Nephron (organoid): ENCODE results near the gene HOXC6.
A peak's percentile ranks its signal among the peaks of the same experiment; 100 is the strongest.

Experiments
- H3K27ac Mint-ChIP-seq, 3 experiments: 2 replicates each; pipeline ENCODE4 v1.8.0; 2020; ENCODE audit warnings: mixed read lengths in 3 of 3, mild to moderate bottlenecking in 2 of 3, moderate library complexity in 1 of 3
- H3K27me3 Mint-ChIP-seq: 2 replicates; pipeline ENCODE4 v1.8.0; 2021; ENCODE audit warnings: low read depth, mild to moderate bottlenecking, moderate library complexity, mixed read lengths
- H3K36me3 Mint-ChIP-seq: 2 replicates; pipeline ENCODE4 v1.8.0; 2020; ENCODE audit warnings: low read depth, mixed read lengths
- H3K4me1 Mint-ChIP-seq: 2 replicates; pipeline ENCODE4 v1.8.0; 2020; ENCODE audit warnings: mixed read lengths
- H3K4me3 Mint-ChIP-seq, 3 experiments: 2 replicates each; pipeline ENCODE4 v1.8.0; 2020; ENCODE audit warnings: mild to moderate bottlenecking in 3 of 3, mixed read lengths in 3 of 3, moderate library complexity in 2 of 3
- H3K9me3 Mint-ChIP-seq: 2 replicates; pipeline ENCODE4 v1.8.0; 2020; ENCODE audit warnings: mixed read lengths
- TF ChIP-seq, protein P1 (sequence below), 3 experiments: fragments of 200-600 bp; sonication (generic); IDR thresholded peaks; one replicate each; pipeline ENCODE4 v1.5.0; 2021; ENCODE audit warnings: antibody characterized with exemption in 3 of 3; ENCODE audit not compliant: unreplicated experiment in 3 of 3

The HOXC6 gene

DNA sequence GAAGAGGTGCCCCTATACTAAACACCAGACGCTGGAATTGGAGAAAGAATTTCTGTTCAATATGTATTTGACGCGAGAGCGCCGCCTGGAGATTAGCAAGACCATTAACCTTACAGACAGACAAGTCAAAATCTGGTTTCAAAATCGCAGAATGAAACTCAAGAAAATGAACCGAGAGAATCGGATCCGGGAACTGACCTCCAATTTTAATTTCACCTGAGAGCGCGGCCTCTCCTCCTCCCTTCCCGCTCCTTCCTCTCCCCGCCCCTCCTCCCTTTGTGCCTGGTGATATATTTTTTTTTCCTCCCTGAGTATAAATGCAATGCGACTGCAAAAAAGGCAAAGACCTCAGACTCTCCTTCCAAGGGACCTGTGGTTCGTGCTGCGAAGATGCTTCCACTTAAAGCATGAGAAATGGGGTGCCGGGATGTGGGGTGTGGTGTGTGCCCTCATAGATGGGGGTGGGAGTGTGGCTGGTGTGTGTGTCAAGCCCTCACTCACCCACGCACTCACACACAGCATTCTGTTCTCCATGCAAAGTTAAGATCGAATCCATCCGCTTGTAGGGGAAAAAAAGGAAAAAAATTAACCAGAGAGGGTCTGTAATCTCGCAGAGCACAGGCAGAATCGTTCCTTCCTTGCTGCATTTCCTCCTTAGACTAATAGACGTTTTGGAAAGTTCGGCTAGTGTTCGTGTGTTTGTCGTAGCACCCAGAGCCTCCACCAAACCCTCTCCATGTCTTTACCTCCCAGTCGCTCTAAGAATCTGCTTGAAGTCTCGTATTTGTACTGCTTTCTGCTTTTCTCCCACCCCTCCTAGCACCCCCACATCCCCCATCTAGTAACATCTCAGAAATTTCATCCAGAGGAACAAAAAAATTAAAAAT is 38.8 kb upstream of the HOXC6 start:
- peak overlapping the region; percentile 95 to 100 (median 95) for H3K27ac Mint-ChIP-seq
- H3K4me1 Mint-ChIP-seq, result peaks cover 75% of the 10 kb centered on the region
- peaks cover 99% of the 10 kb centered on the region for H3K27me3 Mint-ChIP-seq
- TF ChIP-seq, protein P1, sequence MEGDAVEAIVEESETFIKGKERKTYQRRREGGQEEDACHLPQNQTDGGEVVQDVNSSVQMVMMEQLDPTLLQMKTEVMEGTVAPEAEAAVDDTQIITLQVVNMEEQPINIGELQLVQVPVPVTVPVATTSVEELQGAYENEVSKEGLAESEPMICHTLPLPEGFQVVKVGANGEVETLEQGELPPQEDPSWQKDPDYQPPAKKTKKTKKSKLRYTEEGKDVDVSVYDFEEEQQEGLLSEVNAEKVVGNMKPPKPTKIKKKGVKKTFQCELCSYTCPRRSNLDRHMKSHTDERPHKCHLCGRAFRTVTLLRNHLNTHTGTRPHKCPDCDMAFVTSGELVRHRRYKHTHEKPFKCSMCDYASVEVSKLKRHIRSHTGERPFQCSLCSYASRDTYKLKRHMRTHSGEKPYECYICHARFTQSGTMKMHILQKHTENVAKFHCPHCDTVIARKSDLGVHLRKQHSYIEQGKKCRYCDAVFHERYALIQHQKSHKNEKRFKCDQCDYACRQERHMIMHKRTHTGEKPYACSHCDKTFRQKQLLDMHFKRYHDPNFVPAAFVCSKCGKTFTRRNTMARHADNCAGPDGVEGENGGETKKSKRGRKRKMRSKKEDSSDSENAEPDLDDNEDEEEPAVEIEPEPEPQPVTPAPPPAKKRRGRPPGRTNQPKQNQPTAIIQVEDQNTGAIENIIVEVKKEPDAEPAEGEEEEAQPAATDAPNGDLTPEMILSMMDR (IDR thresholded peaks at IDR 0.05; ENCODE audit: unreplicated experiment in 3 of 3), result peak; percentile 43 to 54 (median 50)
- H3K36me3 Mint-ChIP-seq, result peaks cover 35% of the 10 kb centered on the region
- no peaks in the 10 kb centered on the region for H3K9me3 Mint-ChIP-seq
- H3K4me3 Mint-ChIP-seq, result peak overlapping the region; percentile 95 to 99 (median 96)

DNA sequence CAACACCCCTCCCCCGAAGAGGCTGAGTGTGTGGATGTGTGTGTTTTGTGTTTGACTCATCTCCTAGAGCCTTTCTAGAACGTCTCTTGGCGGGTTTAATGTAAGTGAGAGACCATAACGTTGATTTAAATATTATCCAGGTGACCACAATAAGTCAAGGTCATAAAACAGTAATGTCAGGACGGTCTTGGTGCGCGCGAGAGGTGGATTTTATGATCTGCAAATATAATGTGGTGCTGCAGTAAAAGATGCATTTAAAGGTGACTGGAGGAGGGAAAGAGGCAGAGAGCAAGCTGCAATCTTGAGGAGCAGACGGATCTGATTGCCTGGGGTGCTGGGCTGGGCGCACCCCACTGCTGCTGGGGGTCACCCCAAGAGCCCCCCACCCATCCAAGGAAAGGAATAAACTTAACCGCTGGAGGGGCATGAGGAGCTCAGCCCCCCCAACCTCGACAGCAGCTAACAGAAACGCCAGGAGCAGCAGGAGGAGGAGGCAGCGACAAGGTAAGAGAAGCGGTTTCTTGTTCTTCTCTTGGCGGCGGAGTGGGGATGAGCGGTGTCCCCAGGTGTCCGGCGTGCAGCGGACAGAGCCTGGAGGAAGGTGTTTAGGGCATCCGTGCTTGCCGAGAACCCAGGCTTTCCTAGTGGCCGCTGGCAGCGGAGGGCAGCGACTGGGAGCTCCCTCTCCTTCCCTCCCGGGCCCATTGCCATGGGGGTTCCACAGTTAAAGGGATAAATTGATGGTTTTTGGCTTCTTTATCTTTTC is 37.7 kb upstream of the HOXC6 start:
- TF ChIP-seq, protein P1 (IDR thresholded peaks at IDR 0.05; ENCODE audit: unreplicated experiment in 3 of 3), result no peak
- peak overlapping the region; percentile 95 to 99 (median 96) for H3K4me3 Mint-ChIP-seq
- peaks cover 42% of the 10 kb centered on the region for H3K36me3 Mint-ChIP-seq
- peaks cover 77% of the 10 kb centered on the region for H3K4me1 Mint-ChIP-seq
- peak overlapping the region; percentile 95 to 100 (median 95) for H3K27ac Mint-ChIP-seq
- peaks cover 97% of the 10 kb centered on the region for H3K27me3 Mint-ChIP-seq
- H3K9me3 Mint-ChIP-seq, result no peaks in the 10 kb centered on the region

DNA sequence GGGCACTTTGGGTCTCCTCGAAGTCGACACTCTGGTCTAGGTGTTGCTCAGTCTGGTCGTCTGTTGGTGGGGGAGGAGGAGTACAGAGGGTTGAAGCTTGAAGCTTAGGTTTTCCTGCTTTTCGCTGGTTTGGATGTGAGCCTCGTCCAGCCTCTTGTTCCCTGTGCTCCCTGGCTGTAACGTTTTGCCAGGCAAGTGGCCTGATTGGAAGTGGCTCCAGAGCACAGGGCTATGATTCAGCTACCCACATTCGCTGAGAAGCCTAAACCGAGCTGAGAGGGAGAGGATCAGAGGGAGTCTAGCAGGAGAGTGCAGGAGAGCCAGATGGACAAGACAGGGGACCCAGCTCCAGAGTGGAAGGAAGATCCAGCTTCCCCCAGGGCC is 37.2 kb upstream of the HOXC6 start:
- Mint-ChIP-seq H3K36me3 (peaks cover 42% of the 10 kb centered on the region), H3K4me1 (peaks cover 78% of the 10 kb centered on the region), H3K27ac (peak overlapping the region; percentile 95 to 100 (median 95)), H3K27me3 (peaks cover 91% of the 10 kb centered on the region), H3K4me3 (peak overlapping the region; percentile 95 to 99 (median 96)), H3K9me3 (no peaks in the 10 kb centered on the region)
- TF ChIP-seq, protein P1 (IDR thresholded peaks at IDR 0.05; ENCODE audit: unreplicated experiment in 3 of 3), result no peak

DNA sequence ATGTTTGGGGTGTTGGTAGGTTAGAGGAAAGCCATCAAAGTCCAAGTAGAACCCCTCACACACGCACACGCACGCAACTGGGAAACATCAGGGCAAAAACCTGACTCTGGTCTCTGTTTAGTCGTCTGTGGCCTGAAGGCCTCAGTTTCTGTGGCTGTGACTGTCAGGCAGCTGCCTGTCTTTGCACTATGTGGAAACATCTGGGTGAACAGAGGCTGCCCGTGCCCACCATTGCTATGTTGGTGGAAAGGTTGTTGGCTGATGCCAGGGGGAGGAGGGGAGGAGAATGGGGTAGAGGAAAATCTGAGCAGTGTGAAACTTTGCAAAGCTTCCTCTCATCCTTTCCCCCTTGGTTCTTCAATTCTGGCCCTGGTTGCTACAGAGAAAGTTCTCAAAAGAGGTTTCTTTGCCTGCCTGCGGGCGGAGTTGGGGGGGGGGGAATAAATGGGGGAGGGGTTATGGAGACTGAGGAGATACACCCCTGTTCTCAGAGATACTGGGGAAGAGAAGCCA is 35.8 kb upstream of the HOXC6 start:
- TF ChIP-seq, protein P1 (IDR thresholded peaks at IDR 0.05; ENCODE audit: unreplicated experiment in 3 of 3), result no peak
- H3K9me3 Mint-ChIP-seq, result no peaks in the 10 kb centered on the region
- H3K27ac Mint-ChIP-seq, result peak overlapping the region; percentile 95 to 100 (median 100)
- H3K4me3 Mint-ChIP-seq, result peak overlapping the region; percentile 95 to 99 (median 96)
- peaks cover 36% of the 10 kb centered on the region for H3K36me3 Mint-ChIP-seq
- peaks cover 83% of the 10 kb centered on the region for H3K27me3 Mint-ChIP-seq
- H3K4me1 Mint-ChIP-seq, result peaks cover 71% of the 10 kb centered on the region

DNA sequence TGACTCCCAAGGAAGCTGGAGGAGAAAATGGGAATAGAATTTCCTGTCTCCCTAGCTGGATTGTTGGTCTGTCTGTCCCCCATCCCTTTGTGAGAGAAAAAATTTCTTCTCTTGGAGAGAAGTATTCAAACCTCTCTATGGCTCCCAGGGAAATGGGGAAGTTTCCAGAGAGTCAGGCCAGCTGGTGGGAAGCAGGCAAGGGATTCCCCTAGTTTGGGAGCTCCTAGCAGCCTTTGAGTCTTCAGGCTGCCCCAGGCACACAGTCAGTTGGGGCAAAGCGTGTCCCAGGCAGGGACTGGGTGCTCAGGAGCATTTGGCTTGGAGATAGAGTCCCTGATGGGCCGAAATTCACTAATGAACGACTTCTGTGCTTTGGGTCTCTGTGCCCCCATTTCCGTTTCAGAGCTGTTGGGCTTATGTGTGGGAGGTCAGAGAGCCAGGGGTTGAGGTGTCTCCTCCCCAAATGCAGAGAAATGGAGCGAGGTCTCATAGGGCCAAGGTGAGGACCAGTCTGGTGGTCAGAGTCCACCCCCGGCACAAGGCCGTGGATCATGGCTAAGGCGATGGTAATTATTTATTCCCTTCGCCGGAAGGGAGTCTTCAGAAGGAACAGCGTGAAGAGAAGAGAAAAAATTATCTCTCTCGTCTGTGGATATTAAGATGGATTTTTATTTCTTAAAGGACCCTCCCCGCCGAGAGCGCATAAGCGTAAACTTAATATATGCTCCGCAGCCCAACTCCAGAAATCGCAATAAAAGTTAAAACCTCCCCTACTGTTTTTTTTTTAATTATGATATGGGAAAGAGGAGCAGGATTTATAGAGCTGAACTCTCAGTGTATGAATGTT is 34.9 kb upstream of the HOXC6 start:
- TF ChIP-seq, protein P1 (IDR thresholded peaks at IDR 0.05; ENCODE audit: unreplicated experiment in 3 of 3), result no peak
- Mint-ChIP-seq H3K4me3 (peak overlapping the region; percentile 95 to 99 (median 96)), H3K27me3 (peaks cover 82% of the 10 kb centered on the region), H3K4me1 (peaks cover 71% of the 10 kb centered on the region), H3K27ac (peak overlapping the region; percentile 95 to 100 (median 100)), H3K36me3 (peaks cover 36% of the 10 kb centered on the region), H3K9me3 (no peaks in the 10 kb centered on the region)
